GM12865 (cell line): ENCODE results near the gene FUNDC1.
A peak's percentile ranks its signal among the peaks of the same experiment; 100 is the strongest.

Experiments used
- DNase-seq: peaks from one replicate; pipeline ENCODE4 v3.0.0; 2010; ENCODE audit warnings: low read depth
- H3K4me3 ChIP-seq: 2 replicates; pipeline ENCODE4 v1.5.1; 2011; ENCODE audit warnings: mild to moderate bottlenecking, low read depth, low read length, control low read depth
- TF ChIP-seq, protein P1 (sequence below): IDR thresholded peaks from 2 replicates; pipeline ENCODE4 v1.5.1; 2011; ENCODE audit warnings: low read length, control low read depth, low read depth, inconsistent platforms; ENCODE audit not compliant: insufficient read depth; ENCODE audit errors: missing control alignments

The FUNDC1 gene

GRCh38 chrX:44507292-44507691 is 35.4 kb downstream of the FUNDC1 start:
- TF ChIP-seq, protein P1, sequence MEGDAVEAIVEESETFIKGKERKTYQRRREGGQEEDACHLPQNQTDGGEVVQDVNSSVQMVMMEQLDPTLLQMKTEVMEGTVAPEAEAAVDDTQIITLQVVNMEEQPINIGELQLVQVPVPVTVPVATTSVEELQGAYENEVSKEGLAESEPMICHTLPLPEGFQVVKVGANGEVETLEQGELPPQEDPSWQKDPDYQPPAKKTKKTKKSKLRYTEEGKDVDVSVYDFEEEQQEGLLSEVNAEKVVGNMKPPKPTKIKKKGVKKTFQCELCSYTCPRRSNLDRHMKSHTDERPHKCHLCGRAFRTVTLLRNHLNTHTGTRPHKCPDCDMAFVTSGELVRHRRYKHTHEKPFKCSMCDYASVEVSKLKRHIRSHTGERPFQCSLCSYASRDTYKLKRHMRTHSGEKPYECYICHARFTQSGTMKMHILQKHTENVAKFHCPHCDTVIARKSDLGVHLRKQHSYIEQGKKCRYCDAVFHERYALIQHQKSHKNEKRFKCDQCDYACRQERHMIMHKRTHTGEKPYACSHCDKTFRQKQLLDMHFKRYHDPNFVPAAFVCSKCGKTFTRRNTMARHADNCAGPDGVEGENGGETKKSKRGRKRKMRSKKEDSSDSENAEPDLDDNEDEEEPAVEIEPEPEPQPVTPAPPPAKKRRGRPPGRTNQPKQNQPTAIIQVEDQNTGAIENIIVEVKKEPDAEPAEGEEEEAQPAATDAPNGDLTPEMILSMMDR: no peak
- DNase-seq: peak; percentile 2

GRCh38 chrX:44506678-44507077 is 36.0 kb downstream of the FUNDC1 start:
- DNase-seq: no peak
- TF ChIP-seq, protein P1: no peak
- H3K4me3 ChIP-seq: no peak overlapping the region

More at GRCh38 chrX:44507292-44507691, 35.4 kb downstream of the FUNDC1 start:
- H3K4me3 ChIP-seq: no peak overlapping the region

- TF ChIP-seq, protein P1: no peak
- no peak for DNase-seq
- H3K4me3 ChIP-seq: no peak overlapping the region
These were observed 39.1 kb downstream of the FUNDC1 start for GRCh38 chrX:44503560-44503959.

GRCh38 chrX:44495091-44495490 is 47.6 kb downstream of the FUNDC1 start:
- TF ChIP-seq, protein P1: no peak
- no peak for DNase-seq
- H3K4me3 ChIP-seq: no peak overlapping the region

DNA sequence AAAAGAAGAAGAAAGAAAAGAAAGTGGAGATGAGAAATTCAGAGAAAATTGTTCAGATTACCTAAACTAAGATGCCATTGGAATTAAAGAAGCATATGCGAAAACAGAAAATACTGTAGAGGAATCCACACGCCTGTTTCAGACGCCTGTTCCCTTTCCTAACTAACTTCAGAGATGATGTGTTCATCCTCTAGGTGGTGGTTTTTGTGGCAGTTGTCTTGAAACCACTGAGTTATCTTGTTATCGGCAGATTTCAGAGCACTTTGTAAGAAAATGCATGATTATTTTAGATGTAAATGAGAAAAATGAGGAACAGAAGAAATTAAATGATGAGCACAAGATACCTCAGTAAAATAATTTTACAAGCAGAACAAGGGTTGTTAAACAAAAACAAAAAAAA is 48.3 kb downstream of the FUNDC1 start:
- H3K4me3 ChIP-seq: no peak overlapping the region
- TF ChIP-seq, protein P1: no peak
- no peak for DNase-seq

GRCh38 chrX:44489515-44489914 is 53.1 kb downstream of the FUNDC1 start:
- no peak for DNase-seq
- TF ChIP-seq, protein P1: no peak
- no peak overlapping the region for H3K4me3 ChIP-seq

- TF ChIP-seq, protein P1: no peak
- DNase-seq: no peak
These were observed 58.0 kb downstream of the FUNDC1 start for GRCh38 chrX:44484607-44485146.

More at GRCh38 chrX:44484607-44485146, 58.0 kb downstream of the FUNDC1 start:
- no peak overlapping the region for H3K4me3 ChIP-seq
